GM19395 (cell line): ENCODE measurements around the gene CTIF.

Experiments used
- ATAC-seq: cut with Tn5 transposase; IDR thresholded peaks from one replicate; pipeline ENCODE4 v1.9.1; 2021; ENCODE audit warnings: mild to moderate bottlenecking, moderate library complexity; ENCODE audit not compliant: unreplicated experiment

CTIF gene

DNA sequence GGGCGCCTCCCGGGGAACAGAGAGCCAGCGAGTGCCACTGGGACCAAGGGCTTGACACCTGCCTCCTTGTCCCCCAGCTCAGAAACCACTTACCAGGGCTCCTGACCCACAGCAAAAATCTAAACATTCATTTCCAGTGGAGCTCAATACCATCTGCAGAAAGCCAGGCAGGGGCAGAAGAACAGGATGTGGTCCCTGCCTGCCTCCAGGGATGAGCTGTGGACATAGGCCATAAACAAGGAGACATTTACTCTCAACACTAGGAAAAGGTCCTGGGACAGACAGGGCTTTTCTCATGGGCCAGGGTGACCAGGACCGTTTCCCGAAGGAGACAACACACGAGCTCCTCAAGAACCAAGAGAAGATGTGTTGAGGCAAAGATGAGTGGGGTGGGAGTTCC is 203.0 kb downstream of the CTIF start:
- no peak for ATAC-seq

DNA sequence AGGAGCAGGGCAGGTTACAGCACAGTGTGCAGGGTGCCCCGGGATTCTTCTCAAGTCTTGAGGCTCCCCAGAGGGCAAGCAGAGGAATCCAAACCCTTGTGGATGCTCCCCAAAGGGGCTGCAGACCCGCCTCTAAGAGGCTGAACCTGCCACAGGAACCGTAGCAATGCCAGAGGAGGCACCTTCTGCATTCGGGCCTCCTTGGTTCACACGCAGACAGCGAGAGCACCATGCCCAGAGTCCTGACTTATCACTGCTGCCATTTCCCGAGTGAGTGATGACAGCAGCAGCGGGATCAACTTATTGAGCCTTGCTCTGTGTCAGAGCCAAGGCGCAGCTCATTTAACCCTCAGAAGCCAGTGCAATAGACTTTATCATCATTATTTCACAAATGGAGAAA is 203.5 kb downstream of the CTIF start:
- no peak for ATAC-seq

DNA sequence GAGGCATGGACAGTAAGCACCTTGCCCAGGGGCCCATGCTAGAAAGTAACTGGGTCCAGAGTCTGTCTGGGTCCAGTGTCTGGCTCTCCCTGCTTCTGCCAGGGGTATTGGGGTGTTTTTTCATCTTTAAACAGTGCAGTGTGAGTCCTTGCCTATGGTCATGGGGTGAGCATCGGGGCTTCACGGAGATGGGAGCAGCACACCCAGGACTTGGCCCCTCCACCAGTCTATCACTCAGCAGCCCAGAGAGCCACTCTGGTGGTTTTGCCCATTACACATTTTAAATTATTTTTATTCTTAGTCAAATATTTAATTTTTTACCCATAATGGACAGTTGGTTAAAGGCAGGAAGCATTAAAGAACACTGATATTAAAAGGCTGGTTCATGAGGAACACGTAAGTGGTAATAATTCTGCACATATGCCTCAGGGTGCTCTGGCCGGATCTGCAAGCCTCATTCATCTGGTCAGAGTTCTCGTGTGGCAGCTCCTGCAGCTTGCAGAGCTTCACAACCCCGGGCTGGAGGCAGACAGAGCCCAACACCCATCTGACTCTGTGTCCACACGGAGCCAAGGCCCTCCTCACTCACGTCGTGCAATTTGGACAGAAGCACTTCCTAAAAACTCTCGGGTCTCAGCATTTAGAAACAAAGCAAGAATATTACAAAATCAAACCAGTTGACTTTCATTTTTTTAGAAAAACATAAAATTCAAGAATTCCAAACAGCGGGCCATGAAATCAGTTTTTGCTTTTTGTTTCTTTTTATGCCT is 204.1 kb downstream of the CTIF start:
- no peak for ATAC-seq

DNA sequence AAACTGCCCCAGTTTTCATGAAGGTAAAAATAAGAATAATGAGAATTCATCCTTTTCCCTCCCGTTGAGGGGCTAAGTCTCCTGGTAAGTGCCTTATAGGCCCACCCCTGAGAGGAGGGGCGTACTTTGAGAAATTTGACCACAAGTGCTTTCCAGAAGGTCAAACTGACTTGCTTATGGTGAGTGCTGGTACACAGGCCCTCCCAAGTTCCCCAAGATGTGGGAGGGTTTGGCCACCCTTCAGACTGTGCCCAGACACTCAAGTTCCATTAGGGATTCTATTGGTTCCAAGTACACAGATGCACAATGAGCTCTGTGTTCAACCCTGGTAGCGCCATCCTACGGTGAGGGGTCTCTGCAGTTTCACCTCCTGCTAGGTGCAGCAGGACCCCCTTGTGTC is 205.1 kb downstream of the CTIF start:
- ATAC-seq = no peak

DNA sequence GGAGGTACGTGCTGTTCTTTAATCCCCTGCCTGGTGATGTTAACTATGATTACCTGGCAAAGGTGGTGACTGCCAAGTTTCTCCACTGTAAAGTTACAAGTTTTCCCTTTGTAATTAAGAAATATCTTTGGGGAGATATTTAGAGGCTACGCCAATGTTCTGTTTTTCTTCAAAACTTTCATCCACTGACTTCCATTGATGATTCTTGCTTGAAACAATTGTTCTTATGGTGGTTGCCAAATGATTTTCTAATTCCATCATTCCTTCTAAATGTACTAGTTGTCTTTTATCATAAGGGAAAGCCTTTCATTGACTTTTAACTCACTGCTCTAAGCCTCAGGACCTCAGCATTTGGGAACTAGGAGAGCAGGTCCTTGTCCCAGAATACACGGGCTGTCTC is 206.5 kb downstream of the CTIF start:
- ATAC-seq = no peak

DNA sequence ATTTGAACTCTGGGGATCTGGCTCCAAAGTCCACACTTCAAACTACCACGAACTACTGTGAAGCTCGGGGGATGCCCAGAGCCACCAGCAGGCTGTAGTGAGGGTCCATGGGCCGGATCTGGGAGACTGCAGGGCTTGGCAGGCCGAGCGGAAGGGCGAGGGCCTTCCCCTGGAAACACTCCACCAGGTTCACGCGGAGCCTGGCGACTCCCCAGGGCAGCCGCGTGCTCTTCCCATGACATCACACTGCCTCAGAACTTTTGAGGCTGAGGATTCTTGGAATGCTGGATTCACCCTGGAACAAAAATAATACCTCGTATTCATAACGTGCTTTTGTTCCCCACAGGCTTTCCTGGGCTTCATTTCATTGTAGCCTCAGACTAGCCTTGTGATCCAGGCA is 210.9 kb downstream of the CTIF start:
- ATAC-seq = no peak

DNA sequence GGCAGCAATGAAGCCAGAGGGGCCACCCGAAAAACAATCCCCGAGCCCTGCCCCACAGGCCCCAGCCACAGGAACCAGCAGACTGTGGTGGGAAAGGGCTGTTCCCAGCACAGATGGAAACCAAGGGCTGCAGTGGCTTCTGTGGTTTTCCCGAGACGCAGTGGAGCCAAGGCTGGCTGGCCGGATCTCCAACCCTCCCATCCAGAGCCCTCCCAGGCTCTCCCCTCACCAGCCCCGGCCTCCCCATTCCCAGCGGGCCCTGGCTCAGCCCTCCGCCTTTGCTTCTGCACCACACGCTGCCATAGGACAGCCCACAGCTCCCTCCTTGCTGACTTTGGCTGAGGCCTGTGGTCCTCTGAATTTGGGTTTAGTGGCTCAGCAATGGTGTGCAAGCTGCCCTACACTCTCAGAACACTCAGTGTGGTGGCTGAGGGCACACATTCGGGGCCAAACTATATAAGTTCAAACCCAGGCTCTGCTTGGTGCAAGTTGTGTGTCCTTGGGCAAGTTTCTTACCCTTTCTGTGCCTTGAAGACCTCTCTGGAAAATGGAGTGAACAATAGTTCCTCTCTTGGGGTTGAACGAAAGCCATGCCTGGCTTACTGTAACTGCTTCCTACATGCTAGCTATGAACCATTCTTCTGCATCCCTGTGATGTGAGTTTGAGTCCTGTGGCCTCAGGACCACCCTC is 211.8 kb downstream of the CTIF start:
- no peak for ATAC-seq

DNA sequence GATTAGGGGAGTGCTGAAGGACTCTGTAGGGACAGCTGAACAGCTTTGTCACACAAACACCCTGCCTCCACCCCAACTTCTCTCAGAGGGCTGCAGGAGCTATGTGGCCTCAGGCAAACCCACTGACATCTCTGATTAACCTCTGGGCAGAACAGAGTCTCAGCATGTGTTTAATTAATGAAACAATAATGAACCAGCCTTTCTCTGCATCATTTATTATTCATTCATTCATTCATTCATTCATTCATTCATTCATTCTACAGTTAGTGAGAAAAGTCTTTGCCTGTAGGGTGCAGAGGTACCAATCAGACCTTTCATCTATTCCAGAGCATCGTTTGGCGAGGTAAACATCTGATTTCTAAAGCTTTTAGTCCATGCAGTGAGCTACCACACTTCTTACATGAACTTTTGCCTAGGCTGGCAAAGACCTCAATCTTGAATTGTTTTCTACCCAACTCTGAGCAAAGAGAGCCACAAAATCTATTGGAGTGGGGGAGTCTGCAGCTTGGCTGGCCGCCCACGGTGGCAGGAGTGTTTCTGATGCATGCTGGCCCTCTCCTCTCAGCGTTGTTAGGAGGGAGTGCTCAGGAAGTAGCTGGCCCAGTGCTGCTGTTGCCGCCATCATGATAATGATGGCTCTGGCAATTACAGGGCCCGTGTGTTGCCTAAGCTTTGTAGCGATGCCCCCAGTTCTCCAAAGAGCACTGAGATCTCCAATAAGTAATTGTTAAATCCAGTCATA is 213.1 kb downstream of the CTIF start:
- no peak for ATAC-seq

DNA sequence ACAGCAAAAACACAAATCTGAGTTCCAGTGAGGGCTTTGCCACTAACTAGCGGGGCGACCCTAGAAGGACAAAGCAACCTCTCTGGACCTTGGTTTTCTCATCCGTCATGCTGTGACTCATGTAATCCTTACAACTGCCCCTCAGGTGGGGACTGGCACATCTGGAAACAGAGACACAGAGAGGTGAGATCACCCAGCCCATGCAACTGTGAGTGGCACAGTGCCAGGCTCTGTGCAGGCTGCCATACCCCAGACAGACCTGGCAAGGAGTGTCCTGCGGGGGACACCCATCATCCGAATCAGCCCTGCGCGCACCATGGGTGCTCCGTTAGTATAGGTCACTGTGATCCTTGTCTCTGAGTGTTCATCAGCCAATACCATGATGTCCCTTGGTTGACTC is 213.6 kb downstream of the CTIF start:
- no peak for ATAC-seq

DNA sequence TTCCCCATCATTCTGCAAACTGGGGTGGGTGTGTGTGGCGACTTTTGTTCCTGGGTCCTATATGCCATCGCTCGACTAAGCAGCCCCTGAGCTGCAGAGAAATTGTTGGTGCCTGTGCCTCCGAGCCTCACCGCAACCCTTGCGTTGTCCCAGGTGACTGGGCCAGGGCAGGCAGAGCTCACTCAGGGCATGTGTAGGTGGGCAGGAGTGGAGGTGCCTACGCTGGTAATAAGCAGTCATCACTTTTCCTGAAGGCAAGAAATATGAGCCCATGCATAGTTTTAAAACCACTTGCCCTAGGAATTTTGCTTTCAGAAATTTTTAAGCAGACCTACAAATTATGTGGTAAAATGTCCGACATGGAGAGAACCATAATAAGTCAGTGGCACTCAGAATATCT is 214.1 kb downstream of the CTIF start:
- no peak for ATAC-seq

DNA sequence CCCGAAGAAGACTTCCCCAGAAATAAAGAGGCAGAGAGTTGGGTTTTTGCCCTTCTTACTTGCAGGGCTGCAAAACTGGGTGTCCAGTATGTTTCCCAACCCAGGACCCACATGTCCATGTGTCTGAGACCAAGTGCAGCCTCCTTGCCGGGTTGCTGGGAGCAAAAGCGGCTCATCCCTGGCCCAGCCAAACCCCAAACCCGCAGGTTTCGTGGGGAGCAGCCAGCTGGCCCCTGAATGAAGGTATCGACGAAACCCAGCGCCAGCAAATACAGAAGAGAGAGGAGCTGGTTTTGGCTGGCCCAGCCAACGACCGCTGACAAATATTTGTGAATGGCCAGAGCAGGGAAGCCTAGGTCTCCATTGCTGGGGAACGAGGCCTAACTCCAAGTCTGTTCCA is 214.9 kb downstream of the CTIF start:
- ATAC-seq = no peak

DNA sequence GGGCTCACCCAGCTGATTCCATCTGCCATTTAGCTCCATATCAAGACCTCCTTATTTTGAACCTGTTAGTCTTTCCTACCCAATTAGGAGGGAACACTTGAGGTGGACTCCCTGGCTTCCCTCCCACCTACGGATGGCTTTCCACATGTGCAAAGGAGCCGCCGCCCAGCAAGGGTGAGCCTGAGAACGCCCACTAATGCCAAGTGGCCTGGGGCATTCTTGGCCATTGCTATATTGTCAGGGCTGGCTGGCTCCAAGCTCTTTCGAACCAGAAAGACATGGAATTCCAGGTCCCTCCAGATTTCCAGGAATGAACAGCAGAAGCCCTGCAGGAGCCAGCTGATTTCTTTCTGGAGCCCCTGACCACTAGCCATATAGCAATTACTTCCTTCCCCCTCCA is 215.7 kb downstream of the CTIF start:
- no peak for ATAC-seq

DNA sequence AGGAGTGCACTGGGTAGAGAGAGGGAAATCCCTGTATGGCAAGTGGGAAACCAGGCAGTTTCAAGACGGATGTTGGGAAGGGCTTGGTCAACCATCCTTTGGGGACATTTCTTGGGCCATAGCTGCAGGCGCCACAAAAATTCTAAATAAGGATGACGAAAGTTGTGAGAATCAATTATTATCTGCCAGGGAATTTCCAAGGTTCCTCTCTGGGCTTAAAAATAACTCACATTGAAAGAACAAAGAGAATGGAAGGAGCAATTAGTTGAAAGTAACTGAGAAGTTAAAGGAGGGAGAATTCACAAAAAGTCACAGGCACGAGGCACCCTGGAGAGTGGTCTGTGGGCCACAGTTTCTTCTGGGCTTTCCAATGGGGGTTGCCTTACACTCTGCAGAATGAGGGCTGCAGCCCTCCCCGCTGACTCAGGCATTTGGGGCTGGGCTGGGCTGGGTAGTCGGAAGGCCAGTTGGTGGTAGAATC is 216.2 kb downstream of the CTIF start:
- no peak for ATAC-seq

DNA sequence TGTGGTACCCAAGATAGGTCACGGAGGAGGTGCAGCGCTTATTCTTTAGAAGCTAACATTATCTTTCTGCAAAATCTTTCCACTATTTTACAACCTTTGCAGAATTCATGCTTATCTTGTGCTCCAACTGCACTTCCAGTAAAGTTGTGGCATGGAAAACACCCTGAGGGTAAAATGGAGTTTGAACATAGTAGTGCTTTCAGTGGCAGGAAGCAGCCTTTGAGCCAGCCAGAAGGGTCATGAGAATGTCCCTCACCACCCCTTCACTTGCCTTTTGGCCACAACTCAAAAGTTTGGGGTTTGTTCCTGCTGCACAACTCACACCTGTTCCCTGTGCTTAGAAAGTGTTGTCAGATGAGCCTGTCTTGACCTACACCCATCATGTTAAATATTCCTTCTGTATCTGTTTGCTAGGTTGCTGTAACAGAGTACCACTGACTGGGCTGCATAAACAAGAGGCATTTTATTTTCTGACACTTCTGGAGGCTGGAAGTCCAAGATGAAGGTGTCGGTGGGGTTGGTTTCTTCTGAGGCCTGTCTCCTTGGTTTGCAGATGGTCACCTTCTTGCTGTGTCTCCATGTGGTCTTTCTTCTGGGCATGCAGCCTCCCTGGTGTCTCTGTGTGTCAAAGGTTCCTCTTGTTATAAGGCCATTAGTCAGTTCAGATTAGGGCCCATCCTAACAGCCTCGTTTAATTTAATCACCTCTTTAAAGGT is 217.8 kb downstream of the CTIF start:
- ATAC-seq = no peak

DNA sequence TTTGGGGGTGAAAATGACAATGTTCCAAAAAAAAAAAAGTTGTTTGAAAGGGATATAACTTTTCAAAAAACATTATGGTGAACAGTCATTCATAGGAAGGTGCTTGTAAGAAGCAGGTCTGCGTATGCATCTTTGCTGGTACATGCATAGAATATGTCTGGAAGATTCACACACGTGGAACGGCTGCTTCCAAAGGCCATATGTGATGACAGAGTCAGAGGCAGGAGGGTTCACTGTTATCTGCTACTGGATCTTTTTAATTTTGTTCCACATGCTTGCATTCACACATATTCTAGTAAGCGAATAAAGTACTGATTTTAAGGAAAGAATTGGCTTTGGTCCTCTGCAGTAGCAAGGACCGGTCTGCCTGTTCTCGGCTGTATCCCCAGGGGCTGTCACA is 218.5 kb downstream of the CTIF start:
- no peak for ATAC-seq

DNA sequence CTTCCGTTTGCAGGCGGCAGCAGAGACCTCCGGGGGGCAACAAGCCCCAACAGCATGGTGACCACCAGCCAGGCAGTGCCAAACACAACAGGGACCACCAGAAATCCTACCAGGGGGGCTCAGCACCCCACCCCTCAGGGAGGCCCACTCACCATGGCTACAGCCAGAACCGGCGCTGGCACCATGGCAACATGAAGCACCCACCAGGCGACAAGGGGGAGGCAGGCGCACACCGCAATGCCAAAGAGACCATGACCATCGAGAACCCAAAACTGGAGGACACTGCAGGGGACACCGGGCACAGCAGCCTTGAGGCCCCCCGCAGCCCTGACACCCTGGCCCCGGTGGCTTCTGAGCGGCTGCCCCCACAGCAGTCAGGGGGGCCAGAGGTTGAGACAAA is 219.1 kb downstream of the CTIF start:
- ATAC-seq = no peak

DNA sequence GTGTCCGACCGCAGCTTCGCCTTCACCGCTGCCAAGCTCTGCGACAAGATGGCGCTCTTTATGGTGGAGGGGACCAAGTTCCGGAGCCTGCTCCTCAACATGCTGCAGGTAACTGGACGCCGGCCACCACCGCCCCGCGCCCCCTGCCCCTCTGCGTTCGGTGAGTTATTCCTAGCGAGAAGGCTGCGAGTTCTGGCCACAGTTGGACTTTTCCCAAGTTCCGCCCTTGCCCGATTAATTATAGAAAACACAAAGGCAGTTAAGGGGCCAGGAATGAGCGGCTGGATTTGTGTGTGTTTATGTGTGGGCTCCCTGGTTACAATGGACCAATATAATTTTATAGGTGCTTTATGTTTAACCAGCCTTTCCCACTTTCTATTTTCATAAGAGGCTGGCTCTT is 222.8 kb downstream of the CTIF start:
- ATAC-seq = no peak

DNA sequence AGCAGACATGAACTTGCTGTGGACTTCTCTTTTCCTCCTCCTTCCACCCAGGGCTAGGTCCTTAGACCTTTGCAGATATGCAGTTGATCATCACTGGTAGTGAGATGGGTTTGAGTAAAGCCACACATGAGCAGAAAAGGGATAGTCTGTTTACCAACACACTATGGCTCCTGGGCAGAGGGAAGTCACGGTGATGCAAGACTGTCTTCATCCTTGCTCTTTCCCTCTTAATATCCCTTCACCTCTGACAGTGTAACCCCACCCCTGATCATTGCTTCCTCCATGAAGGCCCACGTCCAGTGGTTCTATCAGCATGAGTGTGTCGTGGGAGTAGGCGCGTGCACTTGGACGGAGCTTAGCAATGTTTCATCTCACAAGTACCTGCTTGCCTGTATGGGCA is 223.2 kb downstream of the CTIF start:
- no peak for ATAC-seq

DNA sequence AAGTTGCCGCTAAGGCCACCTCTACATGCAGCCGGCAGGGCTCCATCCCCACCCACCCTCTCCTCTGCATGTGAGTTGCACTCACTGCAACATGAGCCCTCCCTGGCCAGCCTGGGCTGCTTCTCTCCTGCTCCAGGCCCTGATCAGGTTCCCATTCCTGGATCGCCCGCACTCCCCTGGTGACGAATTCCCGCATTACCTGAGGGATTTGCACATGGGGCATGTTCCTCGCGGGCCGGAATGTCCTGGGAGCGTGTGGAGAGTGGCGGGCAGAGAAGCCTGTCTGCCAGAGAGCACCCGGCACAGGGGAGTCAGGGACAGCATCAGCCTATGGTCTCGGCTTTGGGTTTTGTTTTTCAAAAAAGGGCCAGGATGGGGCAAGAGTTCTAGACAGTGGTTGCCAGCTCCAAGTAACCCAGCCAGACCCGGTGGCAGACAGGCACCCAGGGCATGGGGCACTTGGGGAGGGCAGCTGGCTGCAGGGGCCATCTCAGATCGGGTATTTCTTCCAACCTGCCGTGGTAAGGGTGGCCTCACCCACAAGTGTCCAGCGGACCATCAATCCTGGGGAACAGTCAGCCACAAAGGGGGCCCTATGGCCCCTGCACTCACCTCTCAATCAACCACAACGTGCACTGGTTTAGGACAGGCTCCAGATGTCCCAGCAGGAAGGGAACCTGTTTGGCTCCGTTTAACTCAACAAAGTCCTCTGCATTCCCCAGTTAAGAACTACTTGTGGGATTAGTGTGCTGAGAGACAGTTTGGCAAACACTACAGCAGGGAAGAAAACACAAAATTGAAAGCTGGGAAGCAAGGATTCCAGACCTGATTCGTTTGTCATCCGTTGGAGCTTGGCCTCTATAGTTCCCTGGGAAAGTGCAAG is 224.2 kb downstream of the CTIF start:
- no peak for ATAC-seq

DNA sequence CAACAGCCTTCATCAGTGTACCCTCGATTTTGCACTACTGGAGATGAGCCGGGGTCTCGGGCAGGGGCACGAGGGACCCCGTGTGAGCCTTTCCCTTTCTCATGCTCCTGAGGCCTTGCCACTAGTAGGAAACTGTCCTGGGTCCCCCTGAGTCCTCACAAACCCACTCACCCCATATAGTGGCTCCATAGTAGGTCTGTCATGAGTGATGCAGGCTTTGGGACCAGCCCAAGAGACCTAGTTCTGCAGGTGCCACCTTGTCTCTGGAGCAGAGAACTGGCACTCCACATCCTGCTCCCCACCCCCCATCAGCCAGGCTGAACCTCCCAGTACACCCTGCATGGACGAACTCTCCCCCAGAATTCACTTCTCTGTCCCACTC is 224.9 kb downstream of the CTIF start:
- ATAC-seq = no peak
